ENCODE results near the gene MED27. TPM values are rescaled to one million over a fixed set of nuclear protein-coding genes. Genes with fewer than 3 reads are reported as not detected.

The MED27 gene
- total RNA-seq, 2 donors from 2014 or later, result 29.8 to 37.0 TPM

DNA sequence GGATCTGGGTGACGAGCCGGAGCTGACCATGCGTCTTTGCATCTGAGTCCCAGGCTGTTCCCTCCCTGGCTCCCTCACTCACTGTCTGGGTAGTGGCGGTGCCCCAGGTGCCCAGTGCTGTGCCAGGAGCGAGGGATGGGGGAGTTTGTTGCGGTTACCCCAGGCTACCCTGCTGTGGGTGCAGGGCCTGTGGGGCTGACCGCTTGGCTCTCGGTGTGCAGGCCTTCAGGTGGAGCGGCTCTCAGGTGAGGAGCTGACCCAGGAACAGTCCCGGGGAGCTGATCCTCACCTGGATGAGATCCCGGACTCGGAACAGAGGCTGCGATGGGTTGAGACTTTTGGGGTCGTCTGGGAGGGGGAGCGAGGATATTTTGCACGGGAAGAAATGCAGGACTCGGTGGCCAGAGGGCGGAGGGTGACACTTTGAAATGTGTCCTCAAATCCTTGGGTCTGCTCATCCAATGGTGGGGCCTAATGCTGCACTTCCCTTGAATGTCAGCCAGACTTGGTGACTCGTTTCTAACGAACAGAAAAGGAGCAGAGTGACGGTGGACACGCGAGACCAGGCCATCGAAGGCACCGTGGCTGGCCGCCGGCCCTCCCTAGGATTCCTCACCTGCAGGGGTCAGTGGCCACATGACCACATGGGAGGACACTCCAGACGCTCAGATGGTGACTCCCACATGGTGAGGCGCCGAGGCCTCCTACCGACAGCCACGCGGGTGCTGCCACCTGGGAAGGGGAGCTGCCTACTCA, 235.5 kb downstream of the MED27 start:
- Histone ChIP-seq H3K4me1 (ENCODE audit: control insufficient read depth, insufficient read depth, low read length) (no peaks in the 10 kb centered on the region), H3K4me3 (ENCODE audit: low read length) (no peak overlapping the region), H3K27me3 (ENCODE audit: control insufficient read depth, insufficient read depth, low read length, poor library complexity, severe bottlenecking) (no peaks in the 10 kb centered on the region), H3K9ac (ENCODE audit: extremely low read depth, low read length, poor library complexity, severe bottlenecking) (no peak overlapping the region), H3K27ac (ENCODE audit: low read depth, low read length) (no peak overlapping the region), H3K9me3 (ENCODE audit: control insufficient read depth, low read length) (no peaks in the 10 kb centered on the region), H3K36me3 (ENCODE audit: control insufficient read depth, insufficient read depth, low read length) (no peaks in the 10 kb centered on the region)
- DNase-seq, result no peak
- Mint-ChIP-seq H3K4me1 (no peaks in the 10 kb centered on the region), H3K36me3 (ENCODE audit: low read depth) (no peaks in the 10 kb centered on the region), H3K4me3 (no peak overlapping the region), H3K27ac (no peak overlapping the region), H3K27me3 (ENCODE audit: insufficient read depth) (no peaks in the 10 kb centered on the region), H3K9me3 (no peaks in the 10 kb centered on the region)
- 92 to 93% methylated on average over 24 to 33 of the region's 33 CpGs for WGBS, 2 experiments (ENCODE audit: insufficient coverage in 1 of 2, insufficient read length in 1 of 2)
- no peak for TF ChIP-seq CTCF (conservative IDR thresholded peaks at IDR 0.05)

DNA sequence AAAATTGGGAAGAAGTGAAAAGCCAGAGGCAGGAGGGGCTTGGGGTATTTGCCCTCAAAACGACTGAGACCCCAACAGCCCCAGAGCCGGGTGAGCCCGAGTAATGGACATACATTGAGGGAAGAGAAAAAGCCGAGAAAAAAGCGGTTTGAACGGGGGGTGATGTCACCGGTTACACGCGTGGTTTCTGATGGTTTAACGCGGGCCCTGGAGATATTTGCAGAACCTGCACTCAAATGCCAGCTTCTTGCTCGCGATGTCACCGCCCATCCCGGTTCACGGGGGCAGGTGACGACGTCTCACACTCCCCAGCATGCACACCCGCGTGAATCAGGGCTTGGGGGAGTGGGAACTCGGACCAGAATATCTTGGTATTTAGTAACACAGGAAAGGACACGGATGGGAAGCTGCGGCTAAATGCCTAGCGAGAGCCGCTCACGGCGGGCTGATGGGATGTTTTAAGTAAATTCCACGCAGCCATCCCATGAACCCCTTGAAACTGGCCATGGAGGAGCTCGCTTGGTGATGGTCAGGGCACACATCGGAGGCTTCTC, 237.8 kb downstream of the MED27 start:
- Histone ChIP-seq H3K4me1 (ENCODE audit: control insufficient read depth, insufficient read depth, low read length) (no peaks in the 10 kb centered on the region), H3K27me3 (ENCODE audit: control insufficient read depth, insufficient read depth, low read length, poor library complexity, severe bottlenecking) (no peaks in the 10 kb centered on the region), H3K36me3 (ENCODE audit: control insufficient read depth, insufficient read depth, low read length) (no peaks in the 10 kb centered on the region), H3K9ac (ENCODE audit: extremely low read depth, low read length, poor library complexity, severe bottlenecking) (no peak overlapping the region), H3K4me3 (ENCODE audit: low read length) (no peak overlapping the region), H3K27ac (ENCODE audit: low read depth, low read length) (no peak overlapping the region), H3K9me3 (ENCODE audit: control insufficient read depth, low read length) (no peaks in the 10 kb centered on the region)
- Mint-ChIP-seq H3K9me3 (no peaks in the 10 kb centered on the region), H3K36me3 (ENCODE audit: low read depth) (no peaks in the 10 kb centered on the region), H3K27ac (no peak overlapping the region), H3K27me3 (ENCODE audit: insufficient read depth) (peaks cover 1% of the 10 kb centered on the region), H3K4me1 (peaks cover 2% of the 10 kb centered on the region), H3K4me3 (no peak overlapping the region)
- TF ChIP-seq CTCF (conservative IDR thresholded peaks at IDR 0.05), result no peak
- no peak for DNase-seq
- WGBS, 2 experiments (ENCODE audit: insufficient coverage in 1 of 2, insufficient read length in 1 of 2), result 89 to 90% methylated on average over 25 to 30 of the region's 30 CpGs

GRCh38 chr9:131840751-131841702, 238.6 kb downstream of the MED27 start:
- Mint-ChIP-seq H3K36me3 (ENCODE audit: low read depth) (no peaks in the 10 kb centered on the region), H3K4me3 (no peak overlapping the region), H3K27ac (no peak overlapping the region), H3K27me3 (ENCODE audit: insufficient read depth) (peaks cover 1% of the 10 kb centered on the region), H3K4me1 (peaks cover 2% of the 10 kb centered on the region), H3K9me3 (no peaks in the 10 kb centered on the region)
- Histone ChIP-seq H3K4me1 (ENCODE audit: control insufficient read depth, insufficient read depth, low read length) (no peaks in the 10 kb centered on the region), H3K27ac (ENCODE audit: low read depth, low read length) (no peak overlapping the region), H3K4me3 (ENCODE audit: low read length) (no peak overlapping the region), H3K9me3 (ENCODE audit: control insufficient read depth, low read length) (no peaks in the 10 kb centered on the region), H3K27me3 (ENCODE audit: control insufficient read depth, insufficient read depth, low read length, poor library complexity, severe bottlenecking) (no peaks in the 10 kb centered on the region), H3K9ac (ENCODE audit: extremely low read depth, low read length, poor library complexity, severe bottlenecking) (no peak overlapping the region), H3K36me3 (ENCODE audit: control insufficient read depth, insufficient read depth, low read length) (no peaks in the 10 kb centered on the region)
- 93 to 95% methylated on average over 21 to 25 of the region's 25 CpGs for WGBS, 2 experiments (ENCODE audit: insufficient coverage in 1 of 2, insufficient read length in 1 of 2)
- no peak for TF ChIP-seq CTCF (conservative IDR thresholded peaks at IDR 0.05)
- DNase-seq, result no peak

All from endodermal cell (in vitro differentiated cells).